IMR-90 (cell line): Measurements from ENCODE around the gene CENPH. TPM values are rescaled to one million over a fixed set of nuclear protein-coding genes. Genes with fewer than 3 reads are reported as not detected.

Source experiments
- ATAC-seq: fragments of 200-7000 bp; cut with Tn5 transposase; 2 replicates; pipeline ENCODE4 v1.9.1; 2020; ENCODE audit warnings: low read depth, mild to moderate bottlenecking, moderate library complexity
- BruUV-seq: library from RNA; stranded (reverse); fragments of 400-500 nt; replicated peaks from 2 replicates; lab custom pipeline; 2021; lab: Mats Ljungman, UMichigan
- CTCF ChIA-PET: fragments of 300-600 bp; formaldehyde crosslinking; extraction: SDS; loops from one replicate; lab custom pipeline; 2021; ENCODE audit warnings: antibody characterized with exemption; lab: Yijun Ruan, JAX
- POLR2A ChIA-PET: fragments of 300-600 bp; sonication (Branson Sonifier 250); formaldehyde crosslinking; loops from one replicate; lab custom pipeline; 2022; ENCODE audit warnings: antibody characterized with exemption; ENCODE audit not compliant: unreplicated experiment; lab: Charles Lee
- DNase-seq: peaks from one replicate; pipeline ENCODE4 v3.0.0; 2013
- H2AFZ ChIP-seq: replicated peaks from 2 replicates; pipeline ENCODE3; 2013; ENCODE audit warnings: low read length, mild to moderate bottlenecking; ENCODE audit not compliant: poor library complexity
- H2AK5ac ChIP-seq: 2 replicates; pipeline ENCODE4 v1.6.1; 2013; ENCODE audit warnings: low read depth, low read length, inconsistent platforms
- H2AK9ac ChIP-seq: replicated peaks from 2 replicates; pipeline ENCODE3; 2013; ENCODE audit warnings: mild to moderate bottlenecking, low read depth, low read length, moderate library complexity; ENCODE audit not compliant: poor library complexity
- H2BK120ac ChIP-seq: 2 replicates; pipeline ENCODE4 v1.6.1; 2013; ENCODE audit warnings: low read depth, low read length, inconsistent platforms
- H2BK15ac ChIP-seq: 3 replicates; pipeline ENCODE4 v1.6.1; 2013; ENCODE audit warnings: low read depth, low read length, inconsistent platforms
- H2BK20ac ChIP-seq: 2 replicates; pipeline ENCODE4 v1.6.1; 2013; ENCODE audit warnings: low read depth, mild to moderate bottlenecking, inconsistent platforms, low read length, moderate library complexity
- H2BK5ac ChIP-seq: 2 replicates; pipeline ENCODE4 v1.6.1; 2013; ENCODE audit warnings: mild to moderate bottlenecking, low read depth, low read length, inconsistent platforms; ENCODE audit not compliant: poor library complexity, severe bottlenecking
- H3K14ac ChIP-seq: replicated peaks from 2 replicates; pipeline ENCODE4 v1.6.1; 2013; ENCODE audit warnings: low read depth, low read length, inconsistent platforms
- H3K18ac ChIP-seq: 2 replicates; pipeline ENCODE4 v1.6.1; 2013; ENCODE audit warnings: low read depth, low read length, control low read depth
- H3K23ac ChIP-seq: 2 replicates; pipeline ENCODE4 v1.6.1; 2013; ENCODE audit warnings: low read depth, low read length, inconsistent platforms
- H3K27ac ChIP-seq: 2 replicates; pipeline ENCODE4 v1.5.1; 2013; ENCODE audit warnings: mild to moderate bottlenecking, control low read depth, low read length; ENCODE audit not compliant: insufficient read depth
- H3K27me3 ChIP-seq: 2 replicates; pipeline ENCODE4 v1.6.1; 2013; ENCODE audit warnings: low read length; ENCODE audit not compliant: control insufficient read depth, insufficient read depth
- H3K36me3 ChIP-seq: 2 replicates; pipeline ENCODE4 v1.6.1; 2013; ENCODE audit warnings: low read length, mixed read lengths; ENCODE audit not compliant: control insufficient read depth, insufficient read depth
- H3K4ac ChIP-seq: 2 replicates; pipeline ENCODE4 v1.6.1; 2013; ENCODE audit warnings: low read depth, low read length, inconsistent platforms
- H3K4me1 ChIP-seq: 2 replicates; pipeline ENCODE4 v1.6.1; 2013; ENCODE audit warnings: low read length, mixed read lengths; ENCODE audit not compliant: control insufficient read depth, insufficient read depth
- H3K4me2 ChIP-seq: 2 replicates; pipeline ENCODE4 v1.6.1; 2013; ENCODE audit warnings: low read depth, mild to moderate bottlenecking, control low read depth, low read length, moderate library complexity
- H3K4me3 ChIP-seq: 2 replicates; pipeline ENCODE4 v1.5.1; 2013; ENCODE audit warnings: low read depth, mild to moderate bottlenecking, control low read depth, low read length, moderate library complexity; ENCODE audit not compliant: insufficient read depth
- H3K56ac ChIP-seq: 2 replicates; pipeline ENCODE4 v1.6.1; 2013; ENCODE audit warnings: low read length, inconsistent platforms; ENCODE audit not compliant: insufficient read depth; ENCODE audit errors: extremely low read depth
- H3K79me1 ChIP-seq, 2 experiments: 2 replicates each; pipeline ENCODE4 v1.6.1; 2013; ENCODE audit warnings: low read length in 2 of 2, inconsistent platforms in 1 of 2, low read depth in 1 of 2
- H3K9ac ChIP-seq: 2 replicates; pipeline ENCODE4 v1.6.1; 2013; ENCODE audit warnings: low read depth, low read length, control low read depth
- H3K9me1 ChIP-seq: 2 replicates; pipeline ENCODE4 v1.6.1; 2013; ENCODE audit warnings: low read length, inconsistent platforms; ENCODE audit not compliant: insufficient read depth
- H3K9me3 ChIP-seq: 2 replicates; pipeline ENCODE4 v1.6.1; 2013; ENCODE audit warnings: low read length; ENCODE audit not compliant: control insufficient read depth, insufficient read depth
- H4K20me1 ChIP-seq: 2 replicates; pipeline ENCODE4 v1.6.1; 2013; ENCODE audit warnings: low read length, inconsistent platforms; ENCODE audit not compliant: insufficient read depth
- H4K5ac ChIP-seq: 2 replicates; pipeline ENCODE4 v1.6.1; 2013; ENCODE audit warnings: mild to moderate bottlenecking, low read depth, low read length, control low read depth
- H4K8ac ChIP-seq, 2 experiments: 2 replicates each; pipeline ENCODE4 v1.6.1; 2013; ENCODE audit warnings: low read depth in 2 of 2, low read length in 2 of 2, control low read depth in 1 of 2, inconsistent platforms in 1 of 2
- H4K91ac ChIP-seq: 2 replicates; pipeline ENCODE4 v1.6.1; 2013; ENCODE audit warnings: low read depth, low read length, inconsistent platforms; ENCODE audit not compliant: insufficient read depth
- NFE2L2 ChIP-seq: fragments of 150-350 bp; IDR thresholded peaks from 2 replicates; pipeline ENCODE4 v1.6.1; 2016; ENCODE audit warnings: low read depth, mild to moderate bottlenecking, low read length
- WGBS, 2 experiments: methylation state at CpG; one replicate each; pipeline versions ENCODE4 v1.1.5 to v1.1.7; 2013; ENCODE audit warnings: missing lambda C conversion rate in 2 of 2; ENCODE audit not compliant: insufficient read length in 1 of 2; ENCODE audit errors: extremely low coverage in 2 of 2; 5-methylcytosine and 5-hydroxymethylcytosine counted together
- dilution Hi-C: fragments of 300-500 bp; cut with HindIII; formaldehyde crosslinking; loops from one replicate; pipeline ENCODE4 v1.14.3; 2018; ENCODE audit warnings: low sequenced_read_pairs; ENCODE audit not compliant: unreplicated experiment
- in situ Hi-C: fragments of 300-500 bp; cut with MboI; formaldehyde crosslinking; loops from 3 replicates; pipeline ENCODE4 v1.14.3; 2019; ENCODE audit warnings: low sequenced_read_pairs, inconsistent platforms, mixed read lengths
- intact Hi-C: fragments of 100-400 bp; cut with micrococcal nuclease; formaldehyde crosslinking; loops from 2 replicates; pipeline ENCODE4 v1.10.0; 2022
- polyA plus RNA-seq, 3 experiments: library from polyadenylated mRNA; depleted of rRNA; stranded (reverse); fragments of >200 nt; gene quantifications; 2 replicates each; pipeline ENCODE4 v1.2.3, GENCODE V29; 2012; ENCODE audit warnings: low replicate concordance in 1 of 3
- total RNA-seq: library from RNA; depleted of rRNA; stranded (reverse); fragments of >200 nt; gene quantifications from 2 replicates; pipeline ENCODE4 v1.2.3, GENCODE V29; 2012

CENPH gene
- total and polyA plus RNA-seq, 2 of the 4 experiments (the other 2 are of a cell fraction): 3.8 to 7.8 TPM

GRCh38 chr5:69245031-69245430 is 55.6 kb downstream of the CENPH start:
- no peak overlapping the region for H4K5ac ChIP-seq
- no peak overlapping the region for H3K27ac ChIP-seq
- no peak overlapping the region for H2AK5ac ChIP-seq
- peaks cover 46% of the 10 kb centered on the region for H4K20me1 ChIP-seq
- H3K4me1 ChIP-seq: peaks cover 3% of the 10 kb centered on the region
- H3K14ac ChIP-seq: no peak overlapping the region
- H4K8ac ChIP-seq: no peak overlapping the region
- WGBS, 2 experiments: 91 to 100% methylated on average over 2 to 3 of the region's 5 CpGs
- POLR2A ChIA-PET: no interaction called here
- no peak overlapping the region for H2BK120ac ChIP-seq
- H2BK5ac ChIP-seq: no peak overlapping the region
- dilution Hi-C loops: no loop called here
- no peak overlapping the region for H3K23ac ChIP-seq
- H3K4ac ChIP-seq: no peak overlapping the region
- H2AK9ac ChIP-seq: no peak overlapping the region
- no peak for ATAC-seq
- no peak for TF ChIP-seq NFE2L2
- no peak overlapping the region for H3K18ac ChIP-seq
- H2AFZ ChIP-seq: no peak overlapping the region
- H3K56ac ChIP-seq: no peak overlapping the region
- no peak overlapping the region for H4K91ac ChIP-seq
- 0 out of 2 replicates have a peak, but pooled peaks cover 3% of the 10 kb centered on the region for H3K9me1 ChIP-seq
- H3K9me3 ChIP-seq: peaks cover 4% of the 10 kb centered on the region
- no peak overlapping the region for H3K9ac ChIP-seq
- intact Hi-C loops: no loop called here
- no peak overlapping the region for H2BK20ac ChIP-seq
- no peaks in the 10 kb centered on the region for H3K27me3 ChIP-seq
- peaks cover 15% of the 10 kb centered on the region for H3K36me3 ChIP-seq
- DNase-seq: no peak
- CTCF ChIA-PET: interaction anchor here (0.7 kb wide), 1 partner anchor 22 kb away, joined by 3 read pairs; no protein-coding TSS in a partner anchor
- H3K4me3 ChIP-seq: no peak overlapping the region
- BruUV-seq: no TSS peak
- in situ Hi-C loops: no loop called here
- H3K4me2 ChIP-seq: no peak overlapping the region
- H3K79me1 ChIP-seq: peaks cover 3 to 43% of the 10 kb centered on the region in 2 experiments
- no peak overlapping the region for H2BK15ac ChIP-seq
